HG03571 (cell line): ENCODE results near the gene SORL1.

Experiments used
- ATAC-seq: cut with Tn5 transposase; IDR thresholded peaks from one replicate; pipeline ENCODE4 v1.9.1; 2021; ENCODE audit not compliant: unreplicated experiment

SORL1 gene

GRCh38 chr11:121426476-121427399 is 25.4 kb upstream of the SORL1 start:
- no peak for ATAC-seq

GRCh38 chr11:121427400-121427744 is 24.7 kb upstream of the SORL1 start:
- ATAC-seq = no peak

DNA sequence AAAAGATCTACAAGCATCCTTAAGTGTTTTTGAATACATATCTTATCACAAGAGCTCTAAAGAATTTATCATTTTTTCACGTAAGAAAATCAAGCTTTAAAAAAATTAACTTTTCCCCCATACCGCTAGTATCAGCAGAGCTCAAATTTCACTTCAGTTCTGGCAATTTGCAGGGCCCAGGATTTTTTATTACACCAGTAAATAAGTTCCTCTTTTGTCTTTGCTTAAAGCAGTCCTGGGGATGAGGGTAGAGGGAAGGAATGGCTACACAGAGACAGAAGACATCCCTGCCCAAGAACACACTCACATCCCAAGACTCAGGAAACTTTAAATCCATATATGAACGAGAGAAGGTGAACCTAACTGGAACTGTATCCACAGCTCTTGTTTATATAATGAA is 22.6 kb upstream of the SORL1 start:
- ATAC-seq = no peak

DNA sequence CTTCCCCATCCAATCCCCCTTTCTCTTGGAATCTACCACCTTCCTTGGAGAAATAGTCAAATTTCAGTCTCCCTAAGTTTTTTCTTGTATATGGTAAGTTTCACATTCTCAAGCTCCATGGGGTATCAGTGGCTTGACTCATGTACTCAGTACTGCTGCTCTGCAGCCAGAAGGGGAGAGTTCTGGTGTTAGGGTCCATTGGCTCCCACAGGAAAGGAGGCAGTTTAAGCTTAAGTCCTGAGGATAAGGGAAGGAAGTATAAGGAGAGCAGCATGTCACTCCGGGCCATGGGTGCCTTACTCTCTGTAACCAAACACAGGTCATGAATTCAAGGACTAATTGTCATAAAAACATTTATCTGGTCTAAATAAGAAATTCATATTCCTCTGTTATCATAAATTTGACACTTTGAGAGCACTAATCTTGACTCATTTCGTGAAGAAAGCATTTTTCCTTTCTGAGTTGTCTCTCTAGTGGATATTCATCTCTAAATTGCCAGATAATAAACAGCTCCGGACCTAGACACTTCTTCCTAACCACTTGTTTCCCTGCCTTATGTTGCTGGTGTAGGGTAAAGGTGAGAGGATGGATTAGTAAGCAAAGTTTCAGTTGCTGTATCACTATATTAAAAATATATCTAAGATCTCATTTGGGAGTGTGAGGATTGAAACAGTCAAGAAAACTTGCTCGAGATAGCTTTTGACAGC is 20.1 kb upstream of the SORL1 start:
- no peak for ATAC-seq

DNA sequence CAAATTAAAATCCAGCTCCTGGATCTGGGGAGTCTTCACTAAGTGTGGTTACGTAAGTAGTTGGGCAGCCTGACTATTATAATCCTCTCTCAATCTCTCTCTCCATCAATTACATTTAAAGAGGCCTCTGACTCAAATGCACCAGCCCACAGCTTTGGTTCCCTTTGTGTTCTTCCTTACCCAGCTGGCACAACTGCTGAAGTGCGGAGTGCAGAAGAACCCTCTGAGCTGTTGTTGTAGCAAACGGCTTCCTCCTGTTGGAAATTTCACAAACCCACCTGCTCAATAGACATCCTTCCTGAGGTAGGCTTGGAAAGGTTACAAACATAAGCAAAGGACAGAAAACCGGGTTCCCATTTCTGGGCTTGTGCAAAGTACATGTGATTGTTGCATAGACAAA is 17.0 kb upstream of the SORL1 start:
- no peak for ATAC-seq

- no peak for ATAC-seq
Observed at GRCh38 chr11:121435551-121436511, 16.3 kb upstream of the SORL1 start.

- no peak for ATAC-seq
Observed at GRCh38 chr11:121437018-121437685, 15.0 kb upstream of the SORL1 start.

GRCh38 chr11:121437686-121438078 is 14.4 kb upstream of the SORL1 start:
- no peak for ATAC-seq

DNA sequence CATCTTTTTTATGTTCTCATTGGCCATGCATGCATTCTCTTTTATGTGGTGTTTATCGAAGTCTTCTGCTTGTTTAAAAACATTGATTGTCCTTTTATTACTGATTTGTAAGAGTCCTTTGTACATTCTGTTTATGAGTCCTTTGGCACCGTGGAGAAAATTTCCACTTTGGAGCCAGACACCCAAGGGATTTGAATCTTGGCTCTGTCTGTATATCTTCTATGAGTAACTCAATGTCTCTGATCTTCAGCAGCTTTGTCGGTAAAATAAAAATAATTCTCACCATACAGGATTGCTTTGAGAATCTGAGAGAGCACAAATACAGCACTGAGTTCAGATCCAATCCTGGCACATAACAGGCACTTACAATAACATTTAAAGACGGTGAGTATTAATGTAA is 12.8 kb upstream of the SORL1 start:
- ATAC-seq = no peak

GRCh38 chr11:121439759-121440158 is 12.4 kb upstream of the SORL1 start:
- ATAC-seq = no peak

DNA sequence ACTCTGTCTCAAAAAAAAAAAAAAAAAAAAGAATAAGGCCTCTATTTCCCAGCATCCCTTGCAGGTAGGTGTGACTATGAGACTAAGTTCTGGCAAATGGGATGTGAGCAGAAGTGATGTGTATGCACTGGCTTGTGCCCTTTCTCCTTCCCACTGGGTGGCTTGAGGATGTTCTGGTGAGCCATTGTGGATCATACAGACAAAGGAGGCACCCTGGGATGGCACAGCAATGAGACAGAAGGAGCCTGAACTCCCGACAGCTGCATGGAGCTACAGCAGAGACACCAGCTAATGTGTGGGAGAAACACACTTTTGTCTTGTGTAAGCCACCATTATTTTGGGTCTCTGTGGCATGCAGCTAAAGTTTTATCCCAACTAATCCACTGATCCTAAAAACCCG is 10.6 kb upstream of the SORL1 start:
- no peak for ATAC-seq

GRCh38 chr11:121443688-121444275 is 8.3 kb upstream of the SORL1 start:
- no peak for ATAC-seq

DNA sequence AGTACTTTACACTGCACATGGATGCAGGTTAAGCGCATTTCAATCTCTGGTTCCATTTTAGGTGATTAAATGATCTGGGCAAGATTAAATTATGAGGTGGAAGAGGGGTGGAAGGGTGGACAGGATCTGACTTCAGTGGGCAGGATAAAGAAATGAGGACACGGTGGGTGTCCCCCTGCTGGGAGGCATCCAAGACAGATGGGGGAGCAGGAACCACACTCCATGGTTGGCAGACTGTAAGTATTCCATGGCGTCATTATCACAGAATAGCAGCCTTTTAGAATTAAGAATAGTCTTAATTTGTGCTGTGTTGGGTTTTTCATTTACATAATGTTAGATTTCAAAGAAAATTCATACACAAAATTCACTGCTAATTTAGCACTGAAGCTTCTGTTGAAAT is 7.6 kb upstream of the SORL1 start:
- no peak for ATAC-seq

DNA sequence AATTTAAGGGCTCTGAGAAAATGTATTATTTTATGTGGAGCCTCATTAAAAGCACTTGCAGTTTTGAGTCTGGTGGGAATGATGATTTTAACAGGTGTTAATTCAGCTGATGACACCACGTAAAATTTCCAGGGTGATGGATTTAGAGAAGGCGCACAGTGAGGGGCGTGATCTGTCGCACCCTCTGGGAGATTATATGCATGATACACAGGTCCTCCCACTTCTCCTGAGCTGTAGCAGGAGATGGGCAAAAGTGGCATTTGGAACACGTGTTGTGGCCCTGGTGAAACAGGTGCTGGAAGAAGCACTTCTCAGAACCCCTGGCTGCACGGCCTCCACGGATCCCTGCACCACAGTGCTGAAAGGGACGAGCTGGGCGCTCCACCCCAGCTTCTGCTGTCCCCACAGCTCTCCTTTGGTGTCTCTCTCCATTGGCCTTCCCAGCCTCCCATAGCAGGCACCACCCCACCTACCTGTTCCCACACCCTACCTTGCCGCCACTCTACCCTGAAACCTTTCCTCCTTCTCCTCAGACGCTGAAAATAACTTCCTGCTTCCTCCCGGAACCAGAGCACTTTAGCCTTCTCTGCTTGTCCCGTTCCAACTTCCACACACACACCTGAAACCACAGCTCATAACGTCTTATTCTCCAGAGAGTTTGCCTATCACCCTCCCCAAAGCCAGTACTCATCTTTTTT is 6.9 kb upstream of the SORL1 start:
- no peak for ATAC-seq

DNA sequence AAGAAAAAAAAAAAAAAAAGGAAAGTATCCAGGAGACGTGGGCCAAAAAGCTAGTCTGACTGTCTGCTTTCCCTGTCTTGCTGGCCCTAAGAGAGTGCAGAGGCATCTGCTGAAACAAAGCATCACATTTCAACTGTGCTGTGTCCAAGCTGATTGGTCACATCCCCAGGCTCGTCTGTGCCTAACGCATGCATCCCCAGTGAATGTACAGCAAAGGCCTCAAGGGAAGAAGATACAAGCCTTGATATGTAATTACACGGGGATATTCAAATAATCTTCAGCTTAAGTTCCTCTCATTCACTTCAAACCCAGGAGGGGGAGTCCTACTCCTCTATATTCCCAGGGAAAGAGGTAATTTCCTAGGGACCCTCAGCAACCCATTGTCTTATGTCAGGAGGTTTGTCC is 5.4 kb upstream of the SORL1 start:
- no peak for ATAC-seq

DNA sequence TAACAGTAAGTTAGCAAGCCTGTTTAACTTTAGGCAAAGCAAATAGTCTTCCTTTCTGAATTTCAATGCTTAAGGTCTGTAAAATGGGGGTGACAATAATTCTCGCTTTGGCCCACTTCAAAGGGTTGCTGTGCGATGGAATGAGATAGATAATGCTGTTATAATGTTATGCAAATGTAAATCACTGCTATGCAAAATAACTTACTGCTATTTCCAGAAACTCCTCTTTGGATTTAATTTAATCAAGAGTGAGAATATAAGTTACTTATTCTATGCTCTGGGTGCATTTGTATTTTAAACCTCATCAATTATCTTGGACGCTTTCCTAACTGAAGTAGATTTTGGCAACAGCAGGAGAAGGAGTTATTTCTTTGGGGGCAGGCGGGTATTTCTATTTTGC is 4.1 kb upstream of the SORL1 start:
- no peak for ATAC-seq

DNA sequence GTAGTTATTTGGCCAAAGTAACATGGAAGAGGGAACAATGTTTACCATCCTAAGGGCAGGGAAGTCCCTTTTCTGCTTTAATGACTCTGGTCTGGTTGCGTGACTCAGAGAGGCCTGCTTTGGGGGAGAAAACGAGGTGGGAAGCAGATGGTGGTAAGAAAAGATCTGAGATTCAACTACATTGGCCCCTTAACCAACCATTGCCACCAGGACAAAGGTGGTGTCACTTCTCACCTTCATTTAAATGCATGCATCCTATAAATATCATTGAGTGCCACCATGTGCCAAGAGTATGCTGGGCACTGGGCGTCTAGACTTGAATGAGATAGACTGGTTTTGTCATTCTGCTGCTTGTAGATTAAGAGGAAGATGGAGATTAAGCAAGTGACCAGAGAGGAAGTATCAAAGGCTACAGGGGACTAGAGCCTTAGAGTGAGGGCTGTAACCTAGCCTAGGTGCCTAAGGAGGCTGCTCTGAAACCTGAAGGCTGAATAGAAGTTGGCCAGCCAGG is 3.6 kb upstream of the SORL1 start:
- ATAC-seq = no peak

DNA sequence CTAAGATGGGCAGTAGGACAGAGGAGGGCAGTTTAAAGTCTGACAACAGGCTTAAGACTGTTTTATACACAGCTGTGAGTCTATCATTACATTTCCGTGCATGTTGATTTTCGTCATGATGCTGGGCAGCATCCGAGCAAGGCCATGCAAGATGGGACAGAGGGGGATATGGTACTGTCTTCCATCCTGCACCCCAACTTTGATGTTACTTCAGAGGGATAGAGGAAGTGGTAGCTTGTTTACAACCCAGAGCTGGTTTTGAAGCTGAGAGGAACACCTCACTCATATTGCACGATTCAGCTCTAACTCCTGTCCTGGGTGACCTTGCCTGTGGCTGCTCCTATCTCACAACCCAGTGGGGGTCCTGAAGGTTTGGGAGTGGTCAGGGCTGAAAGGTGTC is 3.0 kb upstream of the SORL1 start:
- ATAC-seq = no peak

GRCh38 chr11:121449626-121450025 is 2.5 kb upstream of the SORL1 start:
- ATAC-seq = no peak

DNA sequence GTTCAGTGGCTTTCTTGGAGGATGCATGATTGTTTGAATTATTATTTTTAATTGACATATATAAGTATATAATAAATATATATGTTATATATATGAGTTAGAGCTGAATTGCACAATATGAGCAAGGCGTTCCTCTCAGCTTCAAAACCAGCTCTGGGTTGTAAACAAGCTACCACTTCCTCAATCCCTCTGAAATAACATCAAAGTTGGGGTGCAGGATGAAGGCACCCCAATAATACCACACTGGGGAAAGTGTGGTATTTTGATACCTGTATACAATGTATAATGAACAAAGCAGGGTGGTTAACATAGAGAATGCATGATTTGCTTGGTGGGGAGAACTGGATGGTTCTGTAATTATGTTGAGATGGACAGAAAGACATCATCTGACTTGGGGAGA is 1.7 kb upstream of the SORL1 start:
- no peak for ATAC-seq
